NCI-H2107 (cell line): Measurements from ENCODE around the gene C4orf50.

Source experiments
- DNase-seq: peaks from one replicate; lab custom pipeline; 2025; lab: John Stamatoyannopoulos, UW

C4orf50 gene

GRCh38 chr4:5992828-5993321 lies 25.4 kb downstream of the C4orf50 start:
- no peak for DNase-seq

DNA sequence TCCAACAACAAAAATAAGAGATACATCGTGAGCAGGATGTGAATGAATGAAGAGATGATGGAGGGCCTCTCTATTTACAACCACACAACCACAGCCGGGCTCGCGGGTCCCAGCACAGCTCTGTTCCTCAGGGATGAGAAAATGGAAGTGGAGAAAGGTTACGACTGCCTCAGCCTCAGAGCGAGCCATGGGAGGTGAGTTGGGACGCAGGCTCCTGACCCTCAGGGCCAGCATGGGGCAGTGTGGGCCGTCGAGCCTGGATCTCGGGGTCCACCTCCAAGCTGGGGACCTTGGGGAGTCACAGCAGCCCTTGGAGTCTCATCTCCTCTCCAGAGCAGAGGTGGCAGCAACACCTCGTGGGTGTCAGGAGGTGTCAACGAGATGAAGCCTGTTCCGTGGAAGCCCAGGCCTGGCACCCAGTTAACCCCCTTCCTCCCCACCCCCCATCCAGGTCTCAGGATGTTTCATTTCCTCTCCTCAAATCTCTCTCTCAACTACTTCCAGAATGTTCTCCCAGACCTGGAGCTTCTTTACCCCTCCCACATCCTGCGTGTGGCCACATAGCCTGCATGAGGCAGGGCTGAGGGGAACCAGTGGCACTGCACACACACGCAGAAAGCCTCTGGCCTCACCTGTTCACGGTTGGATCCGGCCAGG lies 25.9 kb downstream of the C4orf50 start:
- DNase-seq, result peak; percentile 52

DNA sequence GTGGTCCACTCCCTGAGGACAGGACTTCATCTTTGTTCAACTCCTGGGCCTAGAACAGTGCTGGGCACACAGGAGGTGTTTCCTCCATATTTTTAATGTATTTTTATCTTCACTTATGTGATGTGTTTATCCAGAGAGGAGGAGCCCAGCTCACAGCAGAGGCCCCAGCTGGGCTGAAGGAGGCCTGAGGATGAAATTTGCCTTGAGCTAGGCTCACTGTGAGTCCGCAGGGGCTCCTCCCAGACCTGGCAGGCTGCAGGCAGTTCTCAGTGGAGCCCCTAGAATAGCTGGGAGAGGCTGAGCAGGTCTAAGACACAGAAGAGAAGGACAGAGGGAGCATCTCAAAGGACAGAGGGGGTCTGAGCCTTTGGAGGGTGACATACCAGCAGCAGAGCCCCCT lies 26.8 kb downstream of the C4orf50 start:
- DNase-seq, result no peak

GRCh38 chr4:5990446-5991160 lies 27.6 kb downstream of the C4orf50 start:
- no peak for DNase-seq

DNA sequence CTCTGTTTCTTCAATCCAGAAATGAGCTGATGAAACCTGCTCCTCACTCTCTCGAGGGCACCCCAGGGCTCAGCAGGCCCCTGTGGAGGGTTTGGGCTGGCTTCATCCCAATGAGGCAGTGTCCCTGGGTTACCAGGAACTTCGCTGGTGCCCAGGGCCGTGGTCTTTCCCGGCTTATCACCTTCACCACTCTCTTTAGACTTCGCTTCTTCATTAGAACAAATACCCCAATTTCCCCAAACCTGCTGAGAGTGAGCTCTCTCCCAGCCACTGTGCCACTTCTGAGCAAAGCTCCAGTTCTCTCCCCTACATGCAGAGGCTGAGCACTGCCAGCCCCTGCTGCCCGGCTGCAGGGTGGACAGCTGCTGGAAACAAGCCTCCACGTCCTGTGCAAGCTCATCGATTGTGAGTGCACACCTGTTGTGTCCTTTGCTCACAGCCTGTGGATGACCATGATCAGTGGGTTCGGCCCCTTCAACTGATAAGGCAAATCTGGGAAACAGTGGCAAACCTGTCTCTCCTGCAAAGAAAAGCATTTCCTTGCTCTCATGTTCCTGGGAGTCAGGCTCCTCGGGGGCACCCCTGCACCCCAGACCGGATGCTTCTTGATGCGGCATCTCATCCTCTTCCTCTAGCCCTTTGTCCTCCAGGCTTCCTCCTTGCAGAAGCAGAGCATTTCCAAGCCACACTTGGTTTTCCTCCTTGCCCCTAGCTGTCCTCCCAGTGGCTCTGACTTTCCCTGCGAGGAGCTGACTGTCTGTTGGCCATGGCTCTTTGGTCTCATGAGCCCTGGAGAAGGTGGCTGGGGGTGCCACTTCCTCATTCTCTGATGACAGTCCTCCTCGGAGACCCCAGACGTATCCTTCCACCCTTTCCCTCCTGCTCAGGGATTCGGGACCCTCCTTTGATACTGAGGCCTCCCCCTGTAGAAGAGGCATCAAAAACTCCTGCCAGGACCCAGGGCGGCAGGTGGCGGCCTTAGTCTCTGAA lies 28.7 kb downstream of the C4orf50 start:
- DNase-seq, result no peak

DNA sequence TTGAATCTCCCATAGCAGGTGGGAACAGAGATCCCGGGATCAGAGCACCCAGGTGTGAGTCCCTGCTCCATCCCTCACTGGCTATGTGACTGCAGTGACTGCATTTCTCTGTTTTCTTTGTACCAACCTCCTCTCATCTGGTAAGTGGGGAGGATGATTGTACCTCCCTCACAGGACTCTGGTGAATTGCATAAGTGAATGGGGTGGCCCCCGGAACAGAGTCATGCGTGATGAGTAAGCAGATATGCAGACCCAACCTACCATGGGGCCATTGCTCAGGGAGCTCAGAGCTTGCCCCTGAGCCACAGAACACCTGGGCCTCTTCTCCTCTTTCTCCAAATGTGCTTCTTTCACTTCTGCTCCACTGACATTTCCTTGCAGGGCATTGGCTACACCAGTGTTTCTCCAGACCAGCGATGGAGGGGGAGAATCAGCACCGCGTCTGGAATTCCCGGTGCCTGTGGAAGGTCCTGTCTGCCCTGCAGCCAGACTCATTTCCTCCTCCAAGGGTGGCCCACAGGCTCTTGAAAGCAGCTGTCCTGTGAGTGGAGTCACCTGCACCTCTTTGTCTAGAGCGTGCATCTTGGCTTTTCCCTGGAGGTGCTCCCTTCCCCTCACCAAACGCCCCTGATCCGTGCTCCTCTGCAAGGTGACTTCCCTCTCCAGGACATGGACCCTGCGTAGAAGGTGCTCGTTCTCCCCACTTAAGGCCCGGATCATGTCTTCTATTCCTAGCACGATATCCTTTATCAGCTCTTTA lies 30.0 kb downstream of the C4orf50 start:
- no peak for DNase-seq

DNA sequence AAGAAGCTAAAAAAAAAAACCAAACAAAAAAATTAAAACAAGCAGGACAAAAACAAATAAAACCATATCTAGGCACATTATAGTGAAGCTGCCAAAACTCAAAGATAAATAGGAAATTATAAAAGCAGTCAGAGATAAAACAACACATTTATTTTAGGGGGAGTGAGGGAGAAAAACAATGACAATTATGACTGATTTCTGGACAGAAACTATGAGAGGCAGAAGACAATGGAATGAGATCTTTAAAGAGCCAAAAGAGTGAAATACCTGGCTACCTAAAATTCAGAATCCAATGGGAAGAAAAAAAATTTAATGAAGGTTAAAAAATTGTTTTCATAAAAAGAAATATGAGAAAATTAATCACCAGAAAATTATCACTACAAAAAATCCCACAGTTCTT lies 33.4 kb downstream of the C4orf50 start:
- DNase-seq, result no peak

- no peak for DNase-seq
Measured at GRCh38 chr4:5982156-5982973, 35.9 kb downstream of the C4orf50 start.

DNA sequence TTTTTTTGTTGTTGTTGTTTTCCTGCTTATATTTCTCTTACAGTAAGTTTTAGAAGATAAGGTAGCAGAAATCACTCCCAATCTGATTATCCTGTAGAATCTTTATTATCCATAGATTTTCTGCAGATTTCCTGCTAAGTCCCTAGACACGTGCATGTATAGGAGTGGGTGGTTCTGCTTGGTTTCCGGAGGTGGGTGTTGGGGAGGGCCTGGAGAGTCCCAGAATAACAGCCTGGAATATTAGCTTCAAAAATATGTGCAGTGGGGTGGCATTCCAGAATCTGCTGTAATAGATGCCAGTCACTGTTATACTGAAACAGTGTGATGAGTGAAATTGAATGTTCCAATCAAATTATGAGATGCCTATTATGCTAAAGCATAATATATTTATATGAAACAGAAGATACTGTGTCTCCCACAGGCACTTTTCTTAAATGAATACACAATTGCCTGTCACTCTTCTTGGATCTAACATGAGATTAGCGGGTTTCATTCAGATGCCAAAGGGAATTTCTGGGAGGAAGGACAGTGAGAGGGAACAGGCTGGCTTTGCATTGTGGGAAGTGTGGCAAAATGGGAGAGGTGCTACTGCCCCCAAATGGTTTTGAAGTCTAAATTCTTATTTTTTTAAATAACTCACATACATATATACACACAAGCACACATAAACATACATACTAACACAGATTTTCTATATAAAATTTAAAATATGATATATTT lies 37.6 kb downstream of the C4orf50 start:
- no peak for DNase-seq

DNA sequence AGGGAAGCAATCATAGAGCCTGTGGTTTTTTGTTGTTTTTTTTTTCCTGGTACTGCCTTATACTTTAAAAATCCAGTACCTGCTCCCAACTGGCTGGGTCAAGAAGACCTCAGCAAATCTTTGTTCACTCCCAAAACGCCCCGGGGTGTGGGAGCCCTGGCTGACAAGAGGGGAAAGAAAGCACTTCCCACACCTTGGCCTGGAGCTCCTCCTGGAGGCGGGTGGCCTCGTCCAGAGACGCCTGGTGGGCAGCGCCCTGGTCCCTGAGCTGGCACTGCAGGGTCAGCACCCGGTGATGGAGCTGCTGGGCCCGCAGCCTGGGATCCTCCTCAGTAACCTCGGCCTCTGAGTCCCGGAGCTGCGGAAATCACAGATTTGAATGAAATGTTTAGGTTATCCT lies 38.2 kb downstream of the C4orf50 start:
- peak; percentile 12 for DNase-seq

DNA sequence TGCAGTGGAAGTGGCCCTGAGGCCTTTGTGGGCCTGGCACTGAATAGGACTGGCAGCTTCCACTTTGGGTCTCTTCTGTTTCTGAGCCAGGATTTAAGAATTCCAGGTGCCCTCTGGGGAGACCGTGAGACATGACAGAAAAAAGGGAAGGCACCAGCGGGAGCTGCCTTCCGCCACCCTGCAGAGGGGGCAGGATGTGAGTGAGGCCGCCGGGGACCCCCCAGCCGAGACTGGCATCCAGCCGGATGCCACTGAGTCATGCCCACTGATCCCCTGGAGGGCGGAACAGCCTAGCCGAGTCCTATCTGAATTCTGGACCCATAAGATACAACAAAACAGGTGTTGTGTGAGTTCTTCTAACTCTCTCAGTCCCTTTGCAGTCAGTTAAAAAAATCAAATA lies 41.3 kb downstream of the C4orf50 start:
- DNase-seq, result no peak

DNA sequence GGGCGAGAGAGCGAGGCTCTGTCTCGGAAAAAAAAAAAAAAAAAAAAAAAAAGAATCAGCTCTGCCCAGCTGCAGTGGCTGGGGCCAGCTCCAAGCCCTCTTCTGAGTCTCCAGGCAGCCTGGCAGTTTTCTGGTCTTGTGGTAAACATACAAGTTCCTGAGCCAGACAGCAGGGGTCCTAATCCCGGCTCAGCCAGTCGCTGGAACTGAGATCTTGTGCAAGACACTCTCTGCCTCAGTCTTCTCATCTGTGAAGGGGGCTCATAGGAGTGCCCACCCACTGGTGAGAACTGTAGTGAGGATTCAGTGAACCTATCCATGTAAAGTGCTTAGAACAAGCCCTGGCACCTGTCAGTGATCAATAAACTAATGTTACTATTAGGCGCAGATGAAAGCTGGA lies 41.8 kb downstream of the C4orf50 start:
- DNase-seq, result no peak

DNA sequence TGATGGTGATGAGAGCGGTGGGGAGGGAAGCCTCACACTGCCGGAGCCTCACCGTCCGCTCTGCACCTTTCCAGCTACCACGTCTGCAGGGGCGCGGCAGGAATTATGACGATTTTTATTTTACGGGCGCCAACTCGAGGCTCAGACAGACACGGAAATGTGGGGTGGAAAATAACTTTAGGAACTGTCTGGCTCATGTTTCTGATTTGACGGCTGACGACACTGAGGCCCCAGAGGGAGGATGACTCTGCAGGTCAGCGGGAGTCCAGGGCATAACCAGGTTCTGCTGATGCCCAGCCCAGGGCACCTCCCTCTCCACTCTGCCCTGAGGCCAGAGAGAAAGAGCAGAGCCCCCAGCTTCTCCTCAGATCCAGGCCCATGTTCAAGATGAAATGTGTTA lies 43.9 kb downstream of the C4orf50 start:
- no peak for DNase-seq

GRCh38 chr4:5973486-5974220 lies 44.6 kb downstream of the C4orf50 start:
- DNase-seq, result no peak

GRCh38 chr4:5973033-5973432 lies 45.2 kb downstream of the C4orf50 start:
- no peak for DNase-seq

DNA sequence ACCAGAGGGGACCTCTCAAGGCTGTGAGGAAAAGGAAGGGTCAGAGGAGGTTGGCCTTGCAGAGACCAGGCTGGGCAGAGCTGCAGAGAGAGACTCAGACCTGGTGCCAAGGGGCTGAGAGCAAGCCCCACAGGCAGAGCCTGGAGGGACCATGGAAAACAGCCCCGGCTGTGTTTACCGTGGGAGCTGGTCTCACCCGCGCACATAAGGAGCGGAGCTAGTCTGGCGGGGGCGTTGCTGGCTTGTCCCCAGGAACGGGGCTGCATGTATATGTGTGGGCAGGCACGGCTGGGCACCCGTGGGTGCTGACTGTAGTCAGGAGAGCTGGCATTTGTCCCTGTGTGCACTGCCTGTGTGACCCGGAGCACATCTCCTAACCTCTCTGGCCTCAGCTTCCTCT lies 45.7 kb downstream of the C4orf50 start:
- DNase-seq, result no peak

DNA sequence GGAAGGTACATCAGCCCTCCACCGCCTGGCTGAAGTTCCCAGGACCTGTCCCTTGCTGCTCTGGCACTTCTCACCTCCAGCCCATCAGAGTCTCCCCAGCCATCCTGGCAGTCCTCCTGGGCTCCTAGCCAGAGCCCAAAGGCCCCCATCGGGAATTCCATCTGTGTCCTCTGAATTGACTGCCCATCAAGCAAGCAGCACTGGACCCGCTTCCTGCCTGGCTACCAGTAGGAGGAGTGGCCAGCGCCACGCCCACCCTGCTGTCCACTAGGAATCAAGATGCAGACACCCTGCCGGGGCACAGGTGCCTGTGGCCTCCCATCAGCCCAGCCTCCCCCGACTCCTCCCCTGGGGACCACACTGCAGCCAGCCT lies 47.2 kb downstream of the C4orf50 start:
- DNase-seq, result no peak

GRCh38 chr4:5970381-5971077 lies 47.7 kb downstream of the C4orf50 start:
- DNase-seq, result no peak

DNA sequence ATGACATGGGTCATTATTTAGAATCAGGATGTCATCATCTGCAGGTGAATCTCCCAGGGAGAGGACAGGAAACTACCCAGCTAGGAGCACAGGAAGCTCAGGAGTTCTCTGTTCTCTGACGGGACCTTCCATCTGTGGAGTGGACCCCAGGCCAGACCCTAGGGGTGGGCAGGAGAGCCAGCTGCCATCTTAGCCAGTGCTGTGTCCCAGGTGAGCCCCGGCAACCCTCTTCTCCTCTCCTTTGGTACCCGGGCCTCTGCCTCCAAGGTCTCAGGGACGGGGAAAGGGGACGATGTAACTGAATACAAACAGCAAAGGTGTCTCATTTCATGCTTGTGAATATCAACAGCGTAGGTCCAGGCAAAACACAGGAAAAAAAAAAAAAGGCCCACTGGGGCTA lies 48.5 kb downstream of the C4orf50 start:
- no peak for DNase-seq
